Fibroblast of skin of left biceps (primary cell): ENCODE results near the gene ARHGAP8.
"Not testable (repeated sequence)": the region's sequence is repeated elsewhere in the genome, so short reads cannot be mapped to it uniquely, and the experiment has no call there.

Experiments
- DNase-seq, 2 experiments: peaks; one replicate each; pipeline ENCODE4 v3.0.0-alpha.2; 2013; ENCODE audit warnings: low read depth in 2 of 2

The ARHGAP8 gene

DNA sequence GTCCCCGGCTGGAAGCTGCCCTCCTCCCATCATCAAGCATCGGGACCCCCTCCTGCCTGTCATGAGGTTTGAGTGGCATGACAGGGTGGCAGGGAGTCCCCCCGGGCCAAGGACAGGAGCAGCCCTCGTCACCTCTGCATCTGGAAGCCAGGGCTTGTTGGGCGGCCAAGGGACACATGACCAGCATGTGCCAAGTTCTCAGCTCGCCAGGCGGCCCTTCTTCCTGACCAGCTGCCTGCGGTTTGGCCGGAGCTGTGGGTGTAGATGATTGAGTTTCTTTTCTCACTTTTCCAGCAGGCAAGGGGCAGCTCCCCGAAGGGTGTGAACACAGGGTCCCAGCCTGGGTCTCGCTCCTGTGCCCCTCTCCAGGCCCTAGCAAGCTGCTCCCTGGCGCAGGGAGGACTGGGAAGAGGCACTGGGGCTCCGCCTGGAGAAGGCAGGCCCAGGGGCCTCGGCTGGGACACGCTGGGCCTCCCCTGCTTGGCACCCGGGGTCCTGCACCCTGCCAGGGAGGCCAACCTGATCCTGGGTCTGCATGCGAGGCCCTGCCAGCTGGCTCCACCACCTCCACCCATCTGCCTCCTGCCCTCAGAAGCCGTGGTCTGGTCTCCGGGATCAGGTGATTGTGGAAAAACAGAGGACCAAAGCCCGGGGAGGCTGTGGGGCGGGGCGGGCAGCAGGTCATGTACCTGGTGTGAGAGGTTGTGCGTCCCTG is 13.4 kb downstream of the ARHGAP8 start:
- no peak for DNase-seq

GRCh38 chr22:44773082-44773481 is 20.7 kb downstream of the ARHGAP8 start:
- no peak for DNase-seq

- no peak for DNase-seq
Measured at GRCh38 chr22:44775862-44776261, 23.5 kb downstream of the ARHGAP8 start.

DNA sequence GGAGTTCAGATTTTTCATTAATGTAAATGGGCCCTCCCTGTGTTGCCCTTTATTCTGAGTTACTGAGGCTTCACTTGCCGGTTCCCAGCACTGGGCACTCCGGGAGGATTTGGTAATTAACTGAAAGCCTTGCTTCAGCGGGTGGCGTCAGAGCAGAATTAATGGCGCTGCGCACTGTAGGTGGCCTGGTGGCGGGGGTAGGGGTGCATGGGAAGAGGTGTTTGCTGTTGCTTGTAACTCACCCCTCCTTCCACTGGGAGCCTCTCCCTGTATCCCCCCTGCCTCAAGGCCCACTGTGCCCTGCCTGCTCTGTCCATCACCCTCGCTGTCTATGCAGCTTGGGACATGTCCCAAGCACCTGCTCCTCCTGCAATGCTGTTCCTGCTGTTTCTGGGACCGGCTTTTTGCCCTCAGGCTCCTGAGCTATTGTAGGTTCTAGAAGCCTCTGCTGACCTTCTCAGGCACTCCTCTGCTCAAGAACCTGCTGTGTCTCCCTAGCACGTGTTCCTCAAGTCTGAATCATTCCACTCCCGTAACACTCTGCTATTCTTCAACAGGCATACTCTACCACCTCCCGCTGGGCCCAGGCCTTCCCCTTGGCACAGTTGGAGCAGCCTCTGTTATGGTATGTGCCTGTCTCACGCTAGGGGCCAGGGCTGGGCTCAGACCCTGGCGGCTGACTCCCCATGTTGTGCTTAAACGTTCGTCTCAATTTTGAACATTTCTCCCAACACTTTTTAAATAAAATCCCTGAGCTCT is 24.4 kb downstream of the ARHGAP8 start:
- DNase-seq = no peak

DNA sequence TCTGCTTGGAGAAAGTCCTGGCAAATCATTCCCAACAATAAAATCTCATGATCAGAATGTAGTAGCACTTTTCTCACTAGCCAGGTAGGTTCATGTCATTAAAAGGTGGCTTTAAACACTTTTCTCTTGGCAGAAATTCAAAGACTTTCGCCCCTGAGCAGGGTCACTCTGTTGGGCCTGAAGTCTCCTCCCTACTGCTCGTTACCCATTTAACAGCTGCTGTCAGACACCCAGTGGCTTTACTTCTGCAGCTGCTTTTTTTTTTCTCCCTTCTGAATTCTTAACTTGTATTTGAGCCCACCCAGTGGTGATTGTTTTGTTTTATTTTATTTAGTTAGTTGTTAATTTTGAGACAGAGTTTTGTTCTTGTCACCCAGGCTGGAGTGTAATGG is 25.0 kb downstream of the ARHGAP8 start:
- no peak for DNase-seq

- no peak for DNase-seq
Measured at GRCh38 chr22:44780876-44781449, 28.6 kb downstream of the ARHGAP8 start.

GRCh38 chr22:44782363-44782963 is 30.1 kb downstream of the ARHGAP8 start:
- no peak for DNase-seq

- DNase-seq = no peak
Measured at GRCh38 chr22:44783091-44783490, 30.7 kb downstream of the ARHGAP8 start.

GRCh38 chr22:44783581-44783980 is 31.2 kb downstream of the ARHGAP8 start:
- no peak for DNase-seq

- DNase-seq = no peak
Measured at GRCh38 chr22:44786136-44786535, 33.8 kb downstream of the ARHGAP8 start.

DNA sequence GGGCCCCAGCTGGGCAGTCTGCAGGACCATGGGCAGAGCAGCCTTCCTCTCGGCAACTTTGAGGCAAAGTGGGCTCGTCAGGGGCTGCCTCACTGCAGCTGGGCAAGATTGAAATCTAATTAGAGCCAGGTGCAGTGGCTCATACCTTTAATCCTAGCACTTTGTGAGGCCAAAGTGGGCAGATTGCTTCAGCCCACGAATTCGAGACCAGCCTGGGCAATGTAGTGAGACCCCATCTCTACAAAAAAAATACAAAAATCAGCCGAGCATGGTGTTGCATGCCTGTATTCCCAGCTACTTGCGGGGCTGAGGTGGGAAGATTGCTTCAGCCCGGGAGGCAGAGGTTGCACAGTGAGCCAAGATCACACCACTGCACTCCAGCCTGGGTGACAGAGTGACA is 34.2 kb downstream of the ARHGAP8 start:
- no peak for DNase-seq

DNA sequence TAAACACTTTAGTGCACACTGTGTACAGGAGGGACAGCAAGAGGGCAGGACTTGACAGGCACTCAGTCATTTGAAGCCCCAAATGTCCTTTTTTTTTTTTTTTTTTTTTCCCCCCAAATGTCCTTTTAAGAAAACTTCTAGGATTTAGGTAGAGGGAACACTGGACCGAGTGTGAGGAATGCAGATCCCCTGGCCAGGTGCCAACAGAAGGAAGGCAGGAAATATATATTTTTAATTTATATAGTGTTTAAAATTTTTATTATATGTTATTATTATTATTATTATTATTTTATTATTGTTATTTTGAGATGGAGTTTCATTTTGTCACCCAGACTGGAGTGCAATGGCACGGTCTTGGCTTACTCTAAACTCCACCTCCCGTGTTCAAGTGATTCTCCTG is 35.5 kb downstream of the ARHGAP8 start:
- no peak for DNase-seq

GRCh38 chr22:44793106-44793505 is 40.7 kb downstream of the ARHGAP8 start:
- DNase-seq = no peak

DNA sequence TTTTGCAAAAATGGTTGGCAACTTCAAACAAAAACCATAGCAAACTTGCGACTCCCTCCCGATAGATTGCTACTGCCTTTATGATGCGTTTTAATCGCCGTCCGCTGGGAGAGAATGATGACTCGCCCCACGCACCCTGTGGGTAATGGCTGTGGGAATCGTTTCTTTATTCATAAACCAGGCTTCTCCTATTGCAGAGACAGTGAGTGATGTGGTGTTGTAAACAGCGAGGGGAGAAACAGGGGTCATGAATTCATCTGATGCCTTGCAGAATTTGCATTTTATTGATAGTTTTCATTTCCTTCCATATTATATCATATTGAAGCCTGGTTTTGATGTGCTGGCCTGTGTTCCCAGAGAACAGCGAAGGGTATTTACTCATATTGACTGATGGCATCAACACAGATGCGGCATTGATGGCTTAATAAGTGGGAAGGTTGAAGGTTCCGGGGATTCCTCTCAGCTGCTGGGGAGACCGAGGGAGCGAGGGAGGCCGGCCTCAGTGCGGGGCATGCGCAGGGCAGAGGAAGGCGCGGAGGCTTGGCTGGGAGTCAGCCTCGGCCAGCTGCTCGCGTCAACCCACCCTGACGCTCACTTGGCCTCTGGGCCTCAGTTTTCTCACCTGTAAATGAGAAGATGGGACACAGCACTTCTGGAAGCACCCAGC is 41.3 kb downstream of the ARHGAP8 start:
- DNase-seq = no peak

- DNase-seq = no peak
Measured at GRCh38 chr22:44795701-44796630, 43.6 kb downstream of the ARHGAP8 start.

DNA sequence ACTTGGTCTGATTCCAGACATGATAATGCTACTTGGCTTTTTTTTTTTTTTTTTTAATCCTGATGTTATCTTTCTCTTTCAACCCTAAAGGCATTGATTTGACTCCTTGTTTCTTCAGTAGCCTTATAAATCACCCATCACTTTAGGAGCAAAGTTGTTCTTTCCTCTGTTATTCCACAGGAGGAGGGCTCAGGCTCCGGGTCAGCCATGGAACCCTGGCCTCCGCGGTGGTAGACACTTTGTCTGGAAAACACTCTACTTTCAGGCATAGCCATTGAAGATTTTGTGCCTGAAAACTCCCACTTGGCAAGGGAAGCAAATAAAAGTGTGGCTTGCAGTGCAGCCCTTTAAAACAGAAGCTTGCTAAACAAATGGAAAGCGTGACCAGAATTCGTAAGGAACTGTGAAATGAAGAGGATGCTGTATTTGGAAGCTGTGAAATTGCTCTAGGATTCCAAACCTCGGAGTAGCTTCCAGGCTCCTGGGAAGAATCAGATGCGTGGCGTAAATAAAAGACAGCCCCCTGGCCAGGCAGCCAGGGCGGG is 44.9 kb downstream of the ARHGAP8 start:
- DNase-seq = no peak

- no peak for DNase-seq
Measured at GRCh38 chr22:44799077-44799945, 46.9 kb downstream of the ARHGAP8 start.

DNA sequence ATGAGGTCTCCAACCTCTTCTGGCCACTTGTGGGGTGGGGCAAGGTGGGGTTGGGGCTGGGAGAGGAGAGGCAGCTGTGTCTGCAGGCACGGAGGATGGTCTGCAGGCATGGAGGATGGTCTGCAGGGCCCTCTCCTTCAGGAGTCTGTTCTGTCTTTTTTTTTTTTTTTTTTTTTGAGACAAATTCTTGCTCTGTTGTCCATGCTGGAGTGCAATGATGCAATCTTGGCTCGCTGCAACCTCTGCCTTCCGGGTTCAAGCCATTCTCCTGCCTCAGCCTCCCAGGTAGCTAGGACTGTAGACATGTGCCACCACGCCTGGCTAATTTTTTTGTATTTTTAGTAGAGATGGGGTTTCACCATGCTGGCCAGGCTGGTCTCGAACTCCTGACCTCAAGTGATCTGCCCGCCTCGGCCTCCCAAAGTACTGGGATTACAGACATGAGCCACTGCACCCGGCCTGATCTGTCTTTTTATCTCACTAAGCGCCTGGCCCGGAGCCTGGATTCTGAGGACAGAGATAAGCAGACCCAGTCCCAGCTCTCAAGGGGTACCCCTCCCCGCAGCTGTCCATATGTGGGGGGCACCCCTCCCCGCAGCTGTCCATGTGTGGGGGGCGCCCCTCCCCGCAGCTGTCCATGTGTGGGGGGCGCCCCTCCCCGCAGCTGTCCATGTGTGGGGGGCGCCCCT is 47.7 kb downstream of the ARHGAP8 start:
- not testable (repeated sequence) for DNase-seq

DNA sequence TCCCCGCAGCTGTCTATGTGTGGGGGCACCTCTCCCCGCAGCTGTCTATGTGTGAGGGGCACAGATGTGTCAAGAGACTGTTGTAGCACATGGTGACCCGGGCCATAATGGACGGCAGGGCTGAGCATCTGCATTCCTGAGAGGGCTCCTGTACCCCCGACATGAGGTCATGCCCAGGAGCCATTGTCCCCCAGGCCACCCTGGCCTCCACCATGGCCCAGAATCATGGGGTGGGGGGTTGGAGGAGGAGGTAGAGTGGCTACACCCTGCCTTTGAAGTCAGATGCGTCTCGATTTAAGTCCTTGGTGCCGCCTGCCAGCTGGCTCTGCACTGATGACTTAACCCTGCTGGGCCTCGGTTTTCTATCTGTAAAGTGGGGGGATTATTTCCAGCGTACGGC is 49.1 kb downstream of the ARHGAP8 start:
- DNase-seq = no peak
